GM18951 (cell line): ENCODE measurements around the gene CBR4.
"Not testable (repeated sequence)": the region's sequence is repeated elsewhere in the genome, so short reads cannot be mapped to it uniquely, and the experiment has no call there.

Experiments used
- POLR2A ChIP-seq: IDR thresholded peaks from 4 replicates; pipeline ENCODE4 v1.6.1; 2011; ENCODE audit warnings: mild to moderate bottlenecking; ENCODE audit not compliant: insufficient read length, insufficient read depth; ENCODE audit errors: extremely low read depth
- in situ Hi-C: fragments of 300-500 bp; cut with MboI; formaldehyde crosslinking; loops from one replicate; pipeline ENCODE4 v1.12.0; 2022; ENCODE audit warnings: low sequenced_read_pairs, mixed read lengths, inconsistent platforms; ENCODE audit not compliant: unreplicated experiment

Gene CBR4

GRCh38 chr4:169044714-169045447, 34.8 kb upstream of the CBR4 start:
- in situ Hi-C loops: no loop called here
- no peak for TF ChIP-seq POLR2A

GRCh38 chr4:169042608-169043007, 32.6 kb upstream of the CBR4 start:
- no peak for TF ChIP-seq POLR2A
- in situ Hi-C loops: no loop called here

GRCh38 chr4:169040559-169041261, 30.7 kb upstream of the CBR4 start:
- in situ Hi-C loops: no loop called here
- TF ChIP-seq POLR2A: no peak

GRCh38 chr4:169039251-169039954, 29.3 kb upstream of the CBR4 start:
- no peak for TF ChIP-seq POLR2A
- in situ Hi-C loops: no loop called here

GRCh38 chr4:169037506-169037905, 27.5 kb upstream of the CBR4 start:
- in situ Hi-C loops: no loop called here
- TF ChIP-seq POLR2A: no peak

GRCh38 chr4:169035871-169036620, 26.0 kb upstream of the CBR4 start:
- in situ Hi-C loops: not testable (repeated sequence)

GRCh38 chr4:169033660-169034059, 23.6 kb upstream of the CBR4 start:
- in situ Hi-C loops: no loop called here
- TF ChIP-seq POLR2A: no peak

GRCh38 chr4:169032883-169033645, 23.0 kb upstream of the CBR4 start:
- TF ChIP-seq POLR2A: no peak
- in situ Hi-C loops: no loop called here

- in situ Hi-C loops: no loop called here
- TF ChIP-seq POLR2A: no peak
Observed at GRCh38 chr4:169032194-169032593, 22.1 kb upstream of the CBR4 start.

- in situ Hi-C loops: no loop called here
Observed at GRCh38 chr4:169031392-169031791, 21.3 kb upstream of the CBR4 start.

GRCh38 chr4:169030562-169030982, 20.5 kb upstream of the CBR4 start:
- in situ Hi-C loops: no loop called here
- TF ChIP-seq POLR2A: no peak

More at GRCh38 chr4:169031392-169031791, 21.3 kb upstream of the CBR4 start:
- TF ChIP-seq POLR2A: no peak

- in situ Hi-C loops: no loop called here
- TF ChIP-seq POLR2A: no peak
Observed at GRCh38 chr4:169029947-169030346, 19.9 kb upstream of the CBR4 start.
